ENCODE data around the gene TBL3. TPM values are rescaled to one million over a fixed set of nuclear protein-coding genes. Genes with fewer than 3 reads are reported as not detected.

TBL3 gene
- total RNA-seq, 1 donor from 2014 or later: 59.4 TPM

Other genes starting within 250 kb of the TBL3 start
- gene NME3, start 200.5 kb upstream of the TBL3 start, total RNA-seq: 70.4 and 72.6 TPM in 2 replicates
- 6.1 and 8.8 TPM in 2 replicates for gene EME2, start 199.2 kb upstream of the TBL3 start, total RNA-seq
- 105 and 120 TPM in 2 replicates for gene MRPS34, start 198.9 kb upstream of the TBL3 start, total RNA-seq
- 36.2 and 63.6 TPM in 2 replicates for gene SPSB3, start 189.5 kb upstream of the TBL3 start, total RNA-seq
- gene NUBP2, start 189.1 kb upstream of the TBL3 start, total RNA-seq: 114 and 135 TPM in 2 replicates
- not detected in 2 replicates for gene IGFALS, start 178.3 kb upstream of the TBL3 start, total RNA-seq
- 91.5 and 116 TPM in 2 replicates for gene HAGH, start 145.2 kb upstream of the TBL3 start, total RNA-seq
- gene FAHD1, start 144.8 kb upstream of the TBL3 start, total RNA-seq: 60.7 and 62.9 TPM in 2 replicates
- 0.10 and 0.88 TPM in 2 replicates for gene MEIOB, start 99.9 kb upstream of the TBL3 start, total RNA-seq
- not detected in 2 replicates for gene HS3ST6, start 53.6 kb upstream of the TBL3 start, total RNA-seq
- gene MSRB1, start 28.9 kb upstream of the TBL3 start, total RNA-seq: 12.8 and 18.4 TPM in 2 replicates
- not detected in 2 replicates for gene RPL3L, start 17.4 kb upstream of the TBL3 start, total RNA-seq
- gene NDUFB10, start 12.5 kb upstream of the TBL3 start, total RNA-seq: 262 and 265 TPM in 2 replicates
- 2,366 and 3,192 TPM in 2 replicates for gene RPS2, start 7.2 kb upstream of the TBL3 start, total RNA-seq
- gene RNF151, start 5.2 kb upstream of the TBL3 start, total RNA-seq: not detected in 2 replicates
- 0.58 TPM in 1 of 2 replicates, not detected in the other for gene NOXO1, start 9.4 kb downstream of the TBL3 start, total RNA-seq
- 18.7 and 22.2 TPM in 2 replicates for gene GFER, start 12.1 kb downstream of the TBL3 start, total RNA-seq
- gene SYNGR3, start 17.9 kb downstream of the TBL3 start, total RNA-seq: 5.6 and 9.6 TPM in 2 replicates
- 60.8 and 83.9 TPM in 2 replicates for gene ZNF598, start 37.8 kb downstream of the TBL3 start, total RNA-seq
- 0.35 and 1.0 TPM in 2 replicates for gene NPW, start 47.7 kb downstream of the TBL3 start, total RNA-seq
- gene NHERF2, start 54.8 kb downstream of the TBL3 start, total RNA-seq: 49.5 and 94.2 TPM in 2 replicates
- gene NTHL1, start 75.8 kb downstream of the TBL3 start, total RNA-seq: 22.6 and 30.5 TPM in 2 replicates
- 56.5 and 83.0 TPM in 2 replicates for gene TSC2, start 75.9 kb downstream of the TBL3 start, total RNA-seq
- 62.4 and 147 TPM in 2 replicates for gene PKD1, start 163.8 kb downstream of the TBL3 start, total RNA-seq
- 0.48 and 1.3 TPM in 2 replicates for gene RAB26, start 176.6 kb downstream of the TBL3 start, total RNA-seq
- 88.4 and 102 TPM in 2 replicates for gene TRAF7, start 183.7 kb downstream of the TBL3 start, total RNA-seq
- 0.10 and 0.18 TPM in 2 replicates for gene CASKIN1, start 224.6 kb downstream of the TBL3 start, total RNA-seq
- 63.4 and 63.9 TPM in 2 replicates for gene MLST8, start 233.4 kb downstream of the TBL3 start, total RNA-seq
- 3.5 and 3.7 TPM in 2 replicates for gene BRICD5, start 238.8 kb downstream of the TBL3 start, total RNA-seq
- gene PGP, start 242.8 kb downstream of the TBL3 start, total RNA-seq: 21.0 and 24.9 TPM in 2 replicates